Vagina (tissue), 2 donors: ENCODE data around the gene PSMA7.

ENCODE experiments used
- POLR2A ChIP-seq, 2 donors: fragments of 450-650 bp; IDR thresholded peaks; one replicate each; pipeline ENCODE4 v1.6.1; 2017; ENCODE audit warnings: antibody characterized with exemption in 2 of 2, mild to moderate bottlenecking in 2 of 2, moderate library complexity in 2 of 2
- POLR2AphosphoS5 ChIP-seq, 2 donors: sonication (generic); formaldehyde crosslinking; IDR thresholded peaks; one replicate each; pipeline ENCODE4 v1.9.0; 2017; ENCODE audit warnings: antibody characterized with exemption in 2 of 2, mild to moderate bottlenecking in 2 of 2, low read depth in 1 of 2; ENCODE audit not compliant: insufficient read depth in 1 of 2

- TF ChIP-seq POLR2A (IDR thresholded peaks at IDR 0.05) (no peak), POLR2AphosphoS5 (IDR thresholded peaks at IDR 0.05; ENCODE audit: insufficient read depth in 1 of 2, low read depth in 1 of 2) (no peak)
These were observed 17.1 kb downstream of the PSMA7 start for GRCh38 chr20:62126141-62126540.
